ENCODE data around the gene MMP14. TPM values are rescaled to one million over a fixed set of nuclear protein-coding genes. Genes with fewer than 3 reads are reported as not detected.

MMP14 gene
- total RNA-seq, 1 donor from 2014 or later = 187 TPM

DNA sequence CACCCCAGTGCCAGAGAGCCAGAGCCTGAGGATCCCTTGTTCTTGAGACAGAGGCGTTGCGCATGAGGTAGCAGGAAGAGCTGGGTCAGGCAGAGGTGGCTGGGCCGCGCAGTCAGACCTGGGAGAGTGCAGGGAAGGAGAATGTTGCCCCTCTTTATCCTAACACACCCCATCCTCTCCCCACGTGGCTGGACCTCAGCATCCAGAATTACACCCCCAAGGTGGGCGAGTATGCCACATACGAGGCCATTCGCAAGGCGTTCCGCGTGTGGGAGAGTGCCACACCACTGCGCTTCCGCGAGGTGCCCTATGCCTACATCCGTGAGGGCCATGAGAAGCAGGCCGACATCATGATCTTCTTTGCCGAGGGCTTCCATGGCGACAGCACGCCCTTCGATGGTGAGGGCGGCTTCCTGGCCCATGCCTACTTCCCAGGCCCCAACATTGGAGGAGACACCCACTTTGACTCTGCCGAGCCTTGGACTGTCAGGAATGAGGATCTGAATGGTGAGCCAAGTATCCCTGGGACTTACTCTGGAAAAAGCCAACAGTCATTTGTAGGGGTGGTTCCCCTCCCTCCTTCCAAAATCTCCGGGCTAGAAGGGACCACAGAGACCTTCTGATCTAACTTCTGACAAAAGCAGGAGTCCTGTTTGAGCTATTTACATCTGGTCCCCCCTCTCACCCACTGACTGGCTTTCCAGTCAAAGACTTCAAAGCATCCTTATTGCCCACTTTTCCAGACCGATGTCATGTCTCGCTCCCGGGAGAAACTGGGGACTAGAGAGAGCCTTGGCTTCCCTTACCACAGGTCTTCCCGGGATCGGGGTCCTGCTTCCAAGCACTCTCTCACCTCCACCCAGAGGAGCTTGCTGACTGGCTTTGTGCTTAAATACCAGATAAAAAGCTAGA is 6.1 kb downstream of the MMP14 start:
- peak overlapping the region; percentile 96 for H3K27ac ChIP-seq
- DNase-seq (ENCODE audit: extremely low spot score in 2 of 2) = no peak
- TF ChIP-seq POLR2AphosphoS5 (IDR thresholded peaks at IDR 0.05; ENCODE audit: insufficient read depth in 1 of 2, low read depth in 1 of 2) = peak in 1 of 2 donors; percentile 14
- TF ChIP-seq POLR2A (IDR thresholded peaks at IDR 0.05) = no peak
- TF ChIP-seq, protein P1, sequence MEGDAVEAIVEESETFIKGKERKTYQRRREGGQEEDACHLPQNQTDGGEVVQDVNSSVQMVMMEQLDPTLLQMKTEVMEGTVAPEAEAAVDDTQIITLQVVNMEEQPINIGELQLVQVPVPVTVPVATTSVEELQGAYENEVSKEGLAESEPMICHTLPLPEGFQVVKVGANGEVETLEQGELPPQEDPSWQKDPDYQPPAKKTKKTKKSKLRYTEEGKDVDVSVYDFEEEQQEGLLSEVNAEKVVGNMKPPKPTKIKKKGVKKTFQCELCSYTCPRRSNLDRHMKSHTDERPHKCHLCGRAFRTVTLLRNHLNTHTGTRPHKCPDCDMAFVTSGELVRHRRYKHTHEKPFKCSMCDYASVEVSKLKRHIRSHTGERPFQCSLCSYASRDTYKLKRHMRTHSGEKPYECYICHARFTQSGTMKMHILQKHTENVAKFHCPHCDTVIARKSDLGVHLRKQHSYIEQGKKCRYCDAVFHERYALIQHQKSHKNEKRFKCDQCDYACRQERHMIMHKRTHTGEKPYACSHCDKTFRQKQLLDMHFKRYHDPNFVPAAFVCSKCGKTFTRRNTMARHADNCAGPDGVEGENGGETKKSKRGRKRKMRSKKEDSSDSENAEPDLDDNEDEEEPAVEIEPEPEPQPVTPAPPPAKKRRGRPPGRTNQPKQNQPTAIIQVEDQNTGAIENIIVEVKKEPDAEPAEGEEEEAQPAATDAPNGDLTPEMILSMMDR (IDR thresholded peaks at IDR 0.05) = no peak
- intact Hi-C loops (cut with DNase I) = no loop called here
- H3K4me3 ChIP-seq = no peak overlapping the region
- no peaks in the 10 kb centered on the region for H3K27me3 ChIP-seq
- H3K4me1 ChIP-seq = peaks cover 94% of the 10 kb centered on the region
- H3K9me3 ChIP-seq = no peaks in the 10 kb centered on the region
- H3K36me3 ChIP-seq = peaks cover 6 to 64% of the 10 kb centered on the region in 2 donors

DNA sequence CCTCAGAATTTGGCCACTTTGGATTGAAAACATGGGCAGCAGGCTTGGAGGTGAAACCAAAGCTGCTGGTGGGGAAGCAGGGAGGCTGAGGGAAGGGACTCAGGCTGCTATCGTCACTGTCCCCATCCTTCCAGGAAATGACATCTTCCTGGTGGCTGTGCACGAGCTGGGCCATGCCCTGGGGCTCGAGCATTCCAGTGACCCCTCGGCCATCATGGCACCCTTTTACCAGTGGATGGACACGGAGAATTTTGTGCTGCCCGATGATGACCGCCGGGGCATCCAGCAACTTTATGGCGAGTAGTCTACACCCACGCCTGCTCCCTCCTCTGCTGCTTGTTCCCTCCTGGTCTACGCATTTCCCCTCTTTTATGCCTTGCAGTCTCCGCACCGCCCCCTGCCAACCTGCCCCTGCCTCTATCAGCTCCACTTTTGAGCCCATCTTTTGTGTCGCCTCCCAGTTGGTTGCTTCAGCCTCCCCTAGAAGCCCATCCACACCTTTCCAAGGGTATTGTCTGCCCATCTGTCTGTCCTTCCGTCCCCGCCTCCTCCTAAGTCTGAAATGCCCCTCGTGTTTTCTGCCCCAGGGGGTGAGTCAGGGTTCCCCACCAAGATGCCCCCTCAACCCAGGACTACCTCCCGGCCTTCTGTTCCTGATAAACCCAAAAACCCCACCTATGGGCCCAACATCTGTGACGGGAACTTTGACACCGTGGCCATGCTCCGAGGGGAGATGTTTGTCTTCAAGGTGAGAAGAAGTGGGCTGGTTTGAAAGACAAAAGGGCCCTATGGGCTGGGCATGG is 6.9 kb downstream of the MMP14 start:
- Histone ChIP-seq H3K4me1 (peaks cover 99% of the 10 kb centered on the region), H3K27ac (peak overlapping the region; percentile 96), H3K4me3 (no peak overlapping the region), H3K9me3 (no peaks in the 10 kb centered on the region), H3K27me3 (no peaks in the 10 kb centered on the region), H3K36me3 (peaks cover 6 to 64% of the 10 kb centered on the region in 2 donors)
- DNase-seq (ENCODE audit: extremely low spot score in 2 of 2) = no peak
- TF ChIP-seq, protein P1 (IDR thresholded peaks at IDR 0.05) = no peak
- TF ChIP-seq POLR2AphosphoS5 (IDR thresholded peaks at IDR 0.05; ENCODE audit: insufficient read depth in 1 of 2, low read depth in 1 of 2) (no peak), POLR2A (IDR thresholded peaks at IDR 0.05) (no peak)
- intact Hi-C loops (cut with DNase I) = no loop called here

DNA sequence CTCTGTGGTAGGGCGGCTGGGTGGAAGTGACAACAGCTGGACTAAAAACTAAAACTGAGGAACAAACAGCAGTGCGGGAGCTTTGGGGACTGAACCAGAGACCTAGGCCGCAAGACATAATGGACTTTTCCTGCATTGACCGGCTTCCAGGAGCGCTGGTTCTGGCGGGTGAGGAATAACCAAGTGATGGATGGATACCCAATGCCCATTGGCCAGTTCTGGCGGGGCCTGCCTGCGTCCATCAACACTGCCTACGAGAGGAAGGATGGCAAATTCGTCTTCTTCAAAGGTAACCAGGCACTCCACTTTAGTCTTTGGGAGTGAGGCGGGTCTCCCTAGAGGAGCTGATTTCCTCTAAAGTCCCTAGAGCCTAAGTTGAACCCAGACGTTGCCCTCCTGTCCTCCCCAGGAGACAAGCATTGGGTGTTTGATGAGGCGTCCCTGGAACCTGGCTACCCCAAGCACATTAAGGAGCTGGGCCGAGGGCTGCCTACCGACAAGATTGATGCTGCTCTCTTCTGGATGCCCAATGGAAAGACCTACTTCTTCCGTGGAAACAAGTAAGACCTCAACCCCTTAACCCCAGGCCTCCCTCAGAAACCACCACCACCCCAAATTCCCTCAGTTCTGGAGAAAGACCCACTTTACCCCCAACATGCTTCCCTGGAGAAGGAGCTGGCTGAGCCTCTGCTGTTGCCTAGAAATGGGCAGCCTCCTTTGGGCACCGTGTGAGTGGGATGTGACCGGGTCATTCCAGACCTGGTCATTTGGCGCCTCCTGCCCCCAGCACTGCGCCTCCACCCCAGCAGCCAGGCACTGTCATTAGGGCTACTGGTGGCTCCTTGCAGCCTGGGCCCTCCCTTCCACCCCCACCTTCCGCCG is 8.1 kb downstream of the MMP14 start:
- Histone ChIP-seq H3K27me3 (no peaks in the 10 kb centered on the region), H3K36me3 (peaks cover 6 to 64% of the 10 kb centered on the region in 2 donors), H3K9me3 (no peaks in the 10 kb centered on the region), H3K27ac (peak overlapping the region; percentile 96), H3K4me1 (peaks cover 99% of the 10 kb centered on the region), H3K4me3 (no peak overlapping the region)
- DNase-seq (ENCODE audit: extremely low spot score in 2 of 2) = no peak
- intact Hi-C loops (cut with DNase I) = no loop called here
- TF ChIP-seq POLR2AphosphoS5 (IDR thresholded peaks at IDR 0.05; ENCODE audit: insufficient read depth in 1 of 2, low read depth in 1 of 2) (no peak), POLR2A (IDR thresholded peaks at IDR 0.05) (no peak)
- TF ChIP-seq, protein P1 (IDR thresholded peaks at IDR 0.05) = no peak

DNA sequence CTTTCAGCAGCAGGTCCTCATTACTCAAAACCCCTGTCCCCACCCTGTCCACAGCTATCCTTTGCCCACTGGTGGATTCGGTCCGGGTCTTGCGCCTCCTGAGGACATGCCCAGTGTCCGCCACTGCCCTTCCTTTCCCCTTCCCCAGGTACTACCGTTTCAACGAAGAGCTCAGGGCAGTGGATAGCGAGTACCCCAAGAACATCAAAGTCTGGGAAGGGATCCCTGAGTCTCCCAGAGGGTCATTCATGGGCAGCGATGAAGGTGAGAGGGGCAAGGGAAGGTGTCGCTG is 8.7 kb downstream of the MMP14 start:
- DNase-seq (ENCODE audit: extremely low spot score in 2 of 2) = no peak
- Histone ChIP-seq H3K27me3 (no peaks in the 10 kb centered on the region), H3K36me3 (peaks cover 6 to 64% of the 10 kb centered on the region in 2 donors), H3K9me3 (no peaks in the 10 kb centered on the region), H3K4me1 (peaks cover 100% of the 10 kb centered on the region), H3K4me3 (no peak overlapping the region), H3K27ac (peak overlapping the region; percentile 96)
- intact Hi-C loops (cut with DNase I) = no loop called here
- TF ChIP-seq POLR2A (IDR thresholded peaks at IDR 0.05) (no peak), POLR2AphosphoS5 (IDR thresholded peaks at IDR 0.05; ENCODE audit: insufficient read depth in 1 of 2, low read depth in 1 of 2) (no peak)
- TF ChIP-seq, protein P1 (IDR thresholded peaks at IDR 0.05) = no peak

All from vagina (tissue), 2 donors.